Progenitor cell of endocrine pancreas (in vitro differentiated cells): ENCODE data around the gene AQP2. TPM values are rescaled to one million over a fixed set of nuclear protein-coding genes. Genes with fewer than 3 reads are reported as not detected.

Experiments used
- DNase-seq: peaks from one replicate; pipeline ENCODE4 v3.0.0; 2021; ENCODE audit warnings: low spot score; ENCODE audit not compliant: unreplicated experiment
- H3K27ac Mint-ChIP-seq: 2 replicates; pipeline ENCODE4 v1.8.0; 2021; ENCODE audit warnings: mild to moderate bottlenecking, moderate library complexity, mixed read lengths
- H3K27me3 Mint-ChIP-seq: 2 replicates; pipeline ENCODE4 v1.8.0; 2021; ENCODE audit warnings: mixed read lengths
- H3K36me3 Mint-ChIP-seq: 2 replicates; pipeline ENCODE4 v1.8.0; 2022; ENCODE audit warnings: mixed read lengths; ENCODE audit not compliant: insufficient read depth
- H3K4me1 Mint-ChIP-seq: 2 replicates; pipeline ENCODE4 v1.8.0; 2021; ENCODE audit warnings: low read depth, mixed read lengths
- H3K4me3 Mint-ChIP-seq: 2 replicates; pipeline ENCODE4 v1.8.0; 2021; ENCODE audit warnings: low read depth, mild to moderate bottlenecking, moderate library complexity, mixed read lengths
- H3K9me3 Mint-ChIP-seq: 2 replicates; pipeline ENCODE4 v1.8.0; 2021; ENCODE audit warnings: low read depth, mixed read lengths
- total RNA-seq: library from RNA; stranded (reverse); gene quantifications from 2 replicates; pipeline ENCODE4 v1.2.1, GENCODE V29; 2021
- TF ChIP-seq, protein P1 (sequence below): fragments of 200-600 bp; sonication (generic); IDR thresholded peaks from one replicate; pipeline ENCODE4 v1.5.0; 2021; ENCODE audit warnings: antibody characterized with exemption, mild to moderate bottlenecking; ENCODE audit not compliant: unreplicated experiment

AQP2 gene
- total RNA-seq, 1 donor from 2014 or later = 1.0 TPM

DNA sequence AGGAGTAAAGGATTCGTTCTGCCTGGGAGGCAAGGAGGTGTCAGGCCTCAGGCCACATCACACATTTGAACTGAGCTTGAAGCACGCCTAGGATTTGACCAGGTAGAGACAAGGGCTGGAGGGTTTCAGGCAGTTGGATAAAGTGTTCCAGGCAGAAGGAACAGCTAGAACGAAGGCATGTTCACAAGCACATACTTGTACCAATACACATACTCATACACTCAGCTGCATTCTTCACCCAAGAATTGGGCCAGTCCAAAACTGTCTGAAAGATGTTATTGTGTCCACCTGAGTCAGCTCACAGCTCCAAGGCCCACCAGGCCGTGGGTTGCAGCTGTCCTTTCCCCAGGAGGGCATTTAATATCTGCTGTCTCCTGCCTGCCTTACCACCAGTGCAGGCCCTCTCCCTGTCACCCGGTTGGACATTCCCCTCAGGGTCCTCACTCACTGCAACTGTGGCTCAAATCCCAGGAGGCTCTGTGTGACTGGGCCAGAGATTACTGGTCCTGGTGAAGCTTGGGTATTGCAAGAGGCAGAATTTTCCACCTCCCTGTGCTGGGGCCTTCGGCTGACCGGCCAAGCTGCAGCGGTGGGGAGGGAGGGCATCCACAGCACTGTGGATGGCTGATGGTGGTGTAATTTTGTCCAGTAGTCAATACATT, 12.8 kb upstream of the AQP2 start:
- TF ChIP-seq, protein P1, sequence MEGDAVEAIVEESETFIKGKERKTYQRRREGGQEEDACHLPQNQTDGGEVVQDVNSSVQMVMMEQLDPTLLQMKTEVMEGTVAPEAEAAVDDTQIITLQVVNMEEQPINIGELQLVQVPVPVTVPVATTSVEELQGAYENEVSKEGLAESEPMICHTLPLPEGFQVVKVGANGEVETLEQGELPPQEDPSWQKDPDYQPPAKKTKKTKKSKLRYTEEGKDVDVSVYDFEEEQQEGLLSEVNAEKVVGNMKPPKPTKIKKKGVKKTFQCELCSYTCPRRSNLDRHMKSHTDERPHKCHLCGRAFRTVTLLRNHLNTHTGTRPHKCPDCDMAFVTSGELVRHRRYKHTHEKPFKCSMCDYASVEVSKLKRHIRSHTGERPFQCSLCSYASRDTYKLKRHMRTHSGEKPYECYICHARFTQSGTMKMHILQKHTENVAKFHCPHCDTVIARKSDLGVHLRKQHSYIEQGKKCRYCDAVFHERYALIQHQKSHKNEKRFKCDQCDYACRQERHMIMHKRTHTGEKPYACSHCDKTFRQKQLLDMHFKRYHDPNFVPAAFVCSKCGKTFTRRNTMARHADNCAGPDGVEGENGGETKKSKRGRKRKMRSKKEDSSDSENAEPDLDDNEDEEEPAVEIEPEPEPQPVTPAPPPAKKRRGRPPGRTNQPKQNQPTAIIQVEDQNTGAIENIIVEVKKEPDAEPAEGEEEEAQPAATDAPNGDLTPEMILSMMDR = no peak
- peaks cover 4% of the 10 kb centered on the region for H3K9me3 Mint-ChIP-seq
- no peak for DNase-seq
- peak overlapping the region; percentile 80 for H3K27ac Mint-ChIP-seq
- H3K36me3 Mint-ChIP-seq = no peaks in the 10 kb centered on the region
- H3K4me3 Mint-ChIP-seq = no peak overlapping the region
- peaks cover 33% of the 10 kb centered on the region for H3K4me1 Mint-ChIP-seq
- H3K27me3 Mint-ChIP-seq = peaks cover 9% of the 10 kb centered on the region

DNA sequence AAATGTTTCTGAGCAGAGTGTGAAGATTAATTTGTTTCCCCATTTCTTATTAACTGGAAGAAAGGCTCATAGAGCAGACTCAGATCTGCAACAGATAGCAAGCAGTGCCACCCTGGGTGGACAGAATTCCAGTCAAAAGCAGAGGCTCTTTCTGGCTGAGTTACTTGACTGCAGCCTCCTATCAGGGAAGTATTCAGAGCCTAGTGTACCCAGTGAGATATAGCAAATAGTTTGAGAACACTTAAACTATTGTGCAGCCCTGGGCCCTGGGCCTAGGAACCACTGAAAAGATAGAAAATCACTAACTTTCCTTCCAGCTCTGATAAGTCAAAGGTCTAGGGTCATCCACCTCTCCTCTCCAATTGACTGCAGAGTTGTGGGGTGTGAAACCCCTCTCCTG, 11.2 kb upstream of the AQP2 start:
- Mint-ChIP-seq H3K4me3 (no peak overlapping the region), H3K27me3 (peaks cover 17% of the 10 kb centered on the region), H3K4me1 (peaks cover 34% of the 10 kb centered on the region), H3K9me3 (peaks cover 4% of the 10 kb centered on the region), H3K27ac (peak overlapping the region; percentile 79), H3K36me3 (no peaks in the 10 kb centered on the region)
- TF ChIP-seq, protein P1 = no peak
- no peak for DNase-seq

DNA sequence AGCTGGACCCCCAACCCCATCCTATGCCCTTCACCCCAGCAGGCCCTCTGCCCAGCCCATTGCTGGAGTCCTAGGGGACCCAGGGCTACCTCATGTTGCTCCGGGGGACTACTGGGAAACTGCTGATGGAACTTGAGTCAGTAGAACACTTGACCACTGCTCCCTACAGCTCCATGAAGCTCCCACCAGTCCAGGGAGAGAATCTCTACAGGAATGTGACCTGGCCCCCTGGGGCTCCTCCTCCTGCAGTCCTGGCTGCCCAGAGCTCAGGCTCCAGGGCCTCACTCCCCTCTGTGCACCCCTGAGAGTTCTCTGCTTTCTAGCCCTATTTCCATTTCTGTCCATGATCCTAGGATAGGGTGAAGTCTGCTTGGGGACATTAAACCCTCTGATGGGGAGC, 10.8 kb upstream of the AQP2 start:
- peaks cover 1% of the 10 kb centered on the region for H3K9me3 Mint-ChIP-seq
- H3K4me1 Mint-ChIP-seq = peaks cover 36% of the 10 kb centered on the region
- DNase-seq = no peak
- no peaks in the 10 kb centered on the region for H3K36me3 Mint-ChIP-seq
- H3K27me3 Mint-ChIP-seq = peaks cover 21% of the 10 kb centered on the region
- no peak overlapping the region for H3K27ac Mint-ChIP-seq
- TF ChIP-seq, protein P1 = no peak
- H3K4me3 Mint-ChIP-seq = no peak overlapping the region

DNA sequence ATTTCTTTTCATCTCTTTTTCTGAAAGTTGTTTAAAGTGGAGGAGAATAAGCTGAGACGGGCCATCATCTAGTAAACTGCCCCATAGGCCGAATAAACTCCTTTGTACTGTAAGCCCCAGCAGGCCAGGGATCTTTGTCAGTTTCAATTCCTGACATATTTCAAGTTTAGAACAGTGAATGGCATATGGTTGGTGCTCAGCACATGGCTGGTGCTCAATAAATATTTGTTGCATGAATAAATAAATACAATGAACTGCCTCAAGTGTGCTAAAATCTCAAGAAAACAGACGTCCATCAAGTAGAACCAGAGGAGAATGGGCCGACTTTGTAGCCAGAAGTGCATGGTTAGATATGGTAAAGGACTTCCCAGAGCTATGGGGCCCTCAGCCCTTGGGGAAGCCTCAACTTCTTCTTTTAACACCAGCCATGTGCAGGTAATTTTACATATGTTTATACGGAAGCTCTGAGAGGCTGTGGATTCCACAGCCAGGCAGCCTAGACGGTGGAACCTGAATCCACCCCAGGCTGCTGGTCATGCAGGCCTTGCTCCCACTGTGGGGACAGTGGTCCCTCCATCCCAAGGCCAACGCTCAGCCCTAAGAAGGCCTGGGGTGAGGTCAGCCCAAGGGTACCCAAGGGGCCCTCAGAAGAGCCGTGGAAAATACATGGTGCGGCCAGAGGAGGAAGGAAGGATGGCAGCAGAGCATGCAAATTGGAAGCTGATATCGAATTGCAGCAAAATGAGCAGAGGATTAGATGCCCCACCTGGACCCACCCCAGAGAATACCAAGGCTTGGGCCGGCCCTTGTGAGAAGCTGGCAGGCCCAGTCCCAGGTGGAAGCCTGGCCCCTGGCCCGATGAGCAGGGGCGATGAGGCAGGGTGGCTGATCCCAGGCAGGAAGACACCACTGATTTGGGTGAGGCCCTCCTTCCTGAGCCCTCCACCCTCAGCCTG, 8.7 kb upstream of the AQP2 start:
- Mint-ChIP-seq H3K4me1 (peaks cover 44% of the 10 kb centered on the region), H3K4me3 (no peak overlapping the region), H3K27me3 (peaks cover 34% of the 10 kb centered on the region), H3K9me3 (no peaks in the 10 kb centered on the region), H3K27ac (no peak overlapping the region), H3K36me3 (no peaks in the 10 kb centered on the region)
- DNase-seq = no peak
- TF ChIP-seq, protein P1 = no peak

DNA sequence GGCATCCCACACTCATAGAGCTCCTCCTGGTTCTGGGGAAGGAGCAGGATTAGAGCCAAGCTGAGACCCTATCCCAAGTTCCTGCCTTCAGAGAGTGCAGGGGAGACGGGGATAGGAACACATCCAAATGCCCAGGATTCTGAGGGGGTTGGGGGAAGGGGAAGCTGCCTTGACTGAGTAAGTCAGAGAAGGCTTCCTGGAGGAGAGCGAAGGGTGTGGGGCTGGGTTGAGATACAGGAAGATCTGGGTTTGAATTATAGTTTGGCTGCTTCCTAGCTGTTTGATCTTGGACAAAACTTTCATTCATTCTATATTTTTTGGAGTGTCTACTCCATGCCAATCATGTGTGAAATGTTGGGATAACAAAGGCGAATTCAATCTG, 8.0 kb upstream of the AQP2 start:
- Mint-ChIP-seq H3K36me3 (no peaks in the 10 kb centered on the region), H3K4me3 (no peak overlapping the region), H3K27me3 (peaks cover 36% of the 10 kb centered on the region), H3K4me1 (peaks cover 38% of the 10 kb centered on the region), H3K9me3 (no peaks in the 10 kb centered on the region), H3K27ac (no peak overlapping the region)
- no peak for DNase-seq
- TF ChIP-seq, protein P1 = no peak
